GM19372 (cell line): ENCODE data around the gene WDSUB1.

Experiments used
- ATAC-seq: cut with Tn5 transposase; IDR thresholded peaks from one replicate; pipeline ENCODE4 v1.9.1; 2021; ENCODE audit warnings: mild to moderate bottlenecking, low read depth, moderate library complexity; ENCODE audit not compliant: unreplicated experiment

The WDSUB1 gene

DNA sequence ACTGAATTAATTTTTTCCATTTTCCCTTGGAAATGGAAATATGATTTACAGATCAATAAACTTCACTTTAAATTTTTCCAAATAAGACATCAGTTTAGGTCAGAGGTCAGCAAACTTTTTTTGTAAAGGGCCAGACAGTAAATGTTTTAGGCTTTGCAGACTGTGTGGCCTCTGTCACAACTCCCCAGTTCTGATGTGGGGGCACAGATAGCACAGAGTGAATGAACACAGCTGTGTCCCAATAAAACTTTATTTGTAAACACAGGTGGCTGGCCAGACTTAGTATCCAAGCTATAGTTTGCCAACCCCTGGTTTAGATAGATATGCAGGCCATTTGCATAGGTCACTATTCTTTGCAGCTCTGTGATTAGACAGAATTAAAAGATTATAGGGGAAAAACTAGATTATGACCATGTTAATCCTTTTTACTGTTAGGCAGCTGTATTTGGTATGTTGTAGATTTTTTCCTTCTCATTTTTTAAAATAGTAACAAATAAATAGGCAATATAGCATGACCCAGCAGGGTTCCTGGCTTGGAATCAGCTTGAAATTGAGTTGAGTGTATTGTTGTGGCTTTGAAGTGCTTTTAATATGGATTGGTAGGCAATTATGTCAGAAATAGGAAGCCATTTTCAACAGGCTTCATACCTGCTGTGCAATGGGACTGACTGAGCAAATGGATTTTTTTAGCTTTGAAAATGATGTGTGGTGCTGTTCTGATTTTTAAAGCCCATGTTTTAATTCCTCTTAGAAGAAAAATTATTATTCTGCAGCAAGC lies 59.7 kb downstream of the WDSUB1 start:
- ATAC-seq = no peak

DNA sequence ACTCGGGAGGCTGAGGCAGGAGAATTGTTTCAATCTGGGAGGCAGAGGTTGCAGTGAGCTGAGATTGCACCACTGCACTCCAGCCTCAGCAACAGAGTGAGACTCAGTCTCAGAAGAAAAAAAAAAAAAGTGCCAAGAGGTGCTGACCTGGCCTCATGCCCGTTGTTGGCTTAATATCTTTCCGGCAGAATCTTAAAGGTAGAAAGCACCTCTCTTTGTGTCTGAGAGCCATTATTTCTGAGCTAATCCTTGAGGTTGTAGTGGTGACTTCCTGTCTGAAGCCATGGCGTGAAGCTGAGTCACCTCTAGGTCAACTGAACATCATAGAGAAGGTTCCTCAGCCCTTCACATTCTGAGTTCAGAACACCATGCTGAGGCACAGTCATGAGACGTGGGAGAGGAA lies 60.4 kb downstream of the WDSUB1 start:
- no peak for ATAC-seq

DNA sequence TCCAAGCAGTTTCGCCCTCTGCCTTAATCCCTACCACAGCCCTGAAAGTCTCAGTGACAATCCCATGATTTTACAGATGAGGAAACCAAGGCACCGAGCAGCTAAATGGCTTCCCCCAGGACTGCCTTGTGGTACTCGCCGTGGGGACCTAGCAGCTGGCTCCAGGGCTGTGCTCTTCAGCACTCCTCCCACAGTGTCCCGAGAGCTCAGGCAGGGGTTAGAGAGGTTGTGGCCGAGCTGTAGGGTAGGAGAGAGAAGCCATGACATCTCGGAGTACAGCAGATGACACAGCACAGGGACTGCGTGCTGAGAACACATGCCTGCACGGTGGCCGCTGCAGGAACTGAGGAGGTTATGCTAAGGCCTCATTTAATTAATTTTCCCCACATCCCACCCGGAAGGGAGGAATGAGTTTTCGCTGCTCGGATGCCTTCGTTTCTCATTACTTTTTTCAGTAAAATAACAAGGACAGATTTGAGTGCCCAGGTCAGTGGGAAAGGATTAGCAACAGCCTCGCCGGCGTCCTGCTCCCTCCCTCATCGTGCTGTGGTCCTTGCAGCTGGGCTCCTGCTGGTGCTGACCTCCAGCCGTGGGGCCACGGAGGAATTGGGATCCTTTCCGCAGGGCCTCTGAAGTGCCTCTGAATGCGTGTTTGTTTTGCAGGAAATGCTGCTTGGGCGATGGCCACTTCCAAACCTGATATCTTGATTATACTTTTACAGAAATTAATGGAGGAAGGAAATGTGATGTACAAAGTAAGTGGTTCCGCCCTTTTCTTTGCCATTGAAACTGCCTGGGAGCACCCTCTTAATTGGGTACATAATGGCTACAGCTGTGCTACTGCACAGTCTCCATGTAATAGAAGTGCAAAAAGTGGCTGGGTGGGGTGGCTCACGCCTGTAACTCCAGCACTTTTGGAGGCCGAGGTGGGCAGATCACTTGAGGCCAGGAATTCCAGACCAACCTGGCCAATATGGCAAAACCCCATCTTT lies 61.2 kb downstream of the WDSUB1 start:
- ATAC-seq = no peak

DNA sequence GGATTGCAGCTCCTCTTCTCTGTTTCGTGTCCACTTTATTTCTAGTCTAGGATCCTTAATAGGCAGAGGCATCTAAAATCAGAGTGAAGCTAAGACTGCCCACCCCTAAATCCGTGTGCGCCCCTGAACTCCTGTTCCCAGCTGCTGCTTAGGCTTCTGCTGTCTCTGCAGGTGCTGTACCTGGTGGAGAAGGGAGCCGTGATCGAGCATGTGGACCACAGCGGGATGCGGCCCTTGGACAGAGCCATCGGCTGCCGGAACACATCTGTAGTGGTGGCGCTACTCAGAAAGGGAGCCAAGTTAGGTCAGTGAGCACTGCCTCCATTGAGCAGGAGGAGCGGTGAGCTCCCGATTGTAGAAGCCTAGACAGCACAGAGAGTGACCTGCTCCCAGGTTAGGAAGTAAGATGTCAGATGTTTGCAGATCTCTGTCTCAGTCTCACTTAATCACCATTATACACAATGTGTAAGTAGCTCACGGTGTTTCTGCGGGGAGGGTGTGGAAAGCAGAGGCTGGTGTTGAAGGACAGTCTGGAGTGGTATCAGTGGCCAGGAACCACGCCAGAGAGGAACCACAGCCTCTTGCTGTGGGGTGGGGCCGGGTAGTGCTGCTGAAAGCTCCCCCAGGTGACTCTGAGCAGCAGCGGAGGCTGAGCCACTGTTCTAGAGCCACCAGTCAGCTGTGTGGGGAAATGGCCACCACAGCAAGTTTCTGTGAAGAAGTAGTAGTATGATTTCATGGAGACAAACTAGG lies 62.3 kb downstream of the WDSUB1 start:
- no peak for ATAC-seq

DNA sequence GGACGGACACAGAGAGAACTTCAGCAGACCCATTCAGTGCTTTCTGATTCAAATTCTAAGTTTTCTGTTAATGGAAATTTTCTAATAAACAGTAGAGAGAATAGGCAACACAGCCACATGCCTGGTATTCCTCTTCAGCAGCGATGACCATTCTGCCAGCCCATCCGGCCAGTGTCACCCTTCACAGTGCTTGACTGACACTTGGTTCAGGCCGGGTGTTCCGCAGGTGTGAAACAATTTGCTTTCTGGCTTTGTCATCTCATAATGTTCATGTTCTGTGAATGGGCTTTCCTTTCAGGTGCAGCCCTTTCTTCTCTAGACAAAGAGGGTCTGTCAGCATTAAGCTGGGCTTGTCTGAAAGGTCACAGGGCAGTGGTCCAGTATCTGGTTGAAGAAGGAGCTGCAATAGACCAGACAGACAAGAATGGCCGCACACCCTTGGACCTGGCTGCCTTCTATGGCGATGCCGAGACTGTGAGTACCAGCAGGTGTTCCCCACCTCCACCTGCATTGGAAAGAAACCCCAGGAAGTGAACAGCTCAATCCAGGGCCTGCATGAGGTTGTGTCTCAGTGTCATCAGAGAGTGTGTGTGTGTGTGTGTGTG lies 67.0 kb downstream of the WDSUB1 start:
- no peak for ATAC-seq

DNA sequence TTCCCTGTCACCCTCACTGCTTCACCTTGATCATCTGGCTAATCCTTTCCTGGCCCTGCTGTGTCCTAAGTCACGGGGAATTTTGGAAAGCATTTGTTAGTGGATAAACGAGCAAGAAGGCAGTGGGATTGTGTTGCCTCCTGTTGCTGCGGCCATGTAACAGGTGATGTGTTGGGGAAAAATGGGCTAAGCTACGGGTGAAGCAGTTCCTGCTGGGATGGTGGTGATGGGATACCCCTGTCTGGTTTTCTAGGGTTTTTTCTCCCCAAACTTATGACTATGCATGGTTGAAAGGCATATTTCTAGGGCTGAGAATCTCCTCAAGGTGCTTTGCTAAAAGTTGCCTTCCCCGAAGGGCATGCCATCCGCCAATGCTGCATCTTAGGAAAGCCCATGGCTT lies 68.1 kb downstream of the WDSUB1 start:
- ATAC-seq = no peak

DNA sequence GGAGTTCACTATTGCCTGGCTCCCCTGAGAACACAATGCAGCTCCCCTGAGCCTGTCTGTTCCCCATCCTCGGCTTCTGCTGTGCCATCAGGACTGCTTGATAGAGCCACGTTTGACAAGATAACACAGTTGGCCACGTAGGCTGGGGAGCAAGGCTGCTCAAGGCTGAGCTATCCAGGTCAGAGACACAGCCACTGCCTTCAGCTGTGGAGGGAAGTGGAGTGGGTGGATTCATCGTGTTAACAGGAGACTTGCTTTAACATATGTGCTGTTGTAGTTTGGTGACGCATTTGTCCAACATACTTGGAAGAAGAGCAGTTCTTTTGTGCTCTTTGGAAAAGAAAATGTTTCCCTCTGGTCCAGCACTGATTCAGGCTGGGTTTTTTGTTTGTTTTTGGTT lies 68.8 kb downstream of the WDSUB1 start:
- no peak for ATAC-seq

DNA sequence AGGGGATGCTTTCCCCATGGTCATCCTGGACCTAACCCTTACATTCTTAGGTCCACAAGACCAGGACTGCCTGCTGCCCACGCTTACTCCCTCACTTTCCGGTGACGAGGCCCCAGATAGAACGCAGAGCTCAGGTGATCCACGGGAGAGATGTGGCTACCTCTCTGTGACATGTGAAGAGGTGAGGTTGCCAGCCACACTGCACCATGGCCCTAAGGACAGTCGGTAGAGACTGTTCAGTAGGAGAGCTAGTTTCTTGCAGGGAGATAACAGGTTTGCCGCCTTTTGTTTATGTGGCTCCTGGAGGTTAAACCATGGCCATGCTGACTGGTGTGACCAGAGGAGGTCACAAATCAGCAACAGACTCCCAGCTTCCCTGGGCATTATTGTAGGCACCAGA lies 71.4 kb downstream of the WDSUB1 start:
- no peak for ATAC-seq

DNA sequence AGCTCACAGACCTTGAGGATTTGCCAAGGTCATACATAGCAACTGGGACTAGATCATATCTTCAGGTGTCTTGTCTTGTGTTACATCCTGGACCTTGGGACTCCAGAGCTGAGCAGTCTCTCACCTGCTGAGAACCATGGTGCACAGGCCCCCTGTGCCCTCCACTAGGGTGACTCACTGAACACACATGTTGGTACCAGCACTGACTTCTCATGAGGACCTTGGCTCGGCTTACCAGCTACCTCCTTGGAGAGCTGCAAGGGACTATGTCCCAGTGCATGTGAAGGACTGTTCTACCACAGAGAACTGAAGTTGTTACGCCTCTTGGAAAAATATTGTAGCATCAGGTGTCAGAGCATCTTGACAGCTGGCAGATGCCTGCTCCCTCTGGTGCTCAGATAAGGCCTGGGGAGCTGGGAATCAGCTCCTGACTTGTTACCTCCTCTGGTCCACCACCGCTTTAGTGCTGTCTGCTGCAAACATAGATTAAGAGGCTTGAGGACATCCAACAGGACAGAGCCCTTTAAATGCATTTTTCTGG lies 72.1 kb downstream of the WDSUB1 start:
- no peak for ATAC-seq

DNA sequence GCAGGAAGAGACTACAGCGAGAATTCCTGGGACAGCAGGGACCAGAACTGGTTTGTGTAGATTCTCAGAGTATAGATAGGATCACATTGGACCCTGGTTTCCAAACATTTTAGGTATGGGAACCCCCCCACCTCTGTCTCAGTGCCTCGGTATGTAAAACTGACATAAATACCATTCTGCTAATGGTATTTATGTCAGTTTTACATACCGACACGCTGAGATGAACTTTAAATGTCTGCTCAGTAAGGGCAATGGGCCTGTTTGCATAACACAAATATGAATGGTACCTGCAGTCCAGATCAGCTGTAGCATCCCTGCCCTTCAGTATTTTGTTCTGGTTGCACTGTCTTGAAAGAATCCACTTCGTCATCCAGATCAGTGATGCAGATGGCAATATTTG lies 73.2 kb downstream of the WDSUB1 start:
- ATAC-seq = no peak

DNA sequence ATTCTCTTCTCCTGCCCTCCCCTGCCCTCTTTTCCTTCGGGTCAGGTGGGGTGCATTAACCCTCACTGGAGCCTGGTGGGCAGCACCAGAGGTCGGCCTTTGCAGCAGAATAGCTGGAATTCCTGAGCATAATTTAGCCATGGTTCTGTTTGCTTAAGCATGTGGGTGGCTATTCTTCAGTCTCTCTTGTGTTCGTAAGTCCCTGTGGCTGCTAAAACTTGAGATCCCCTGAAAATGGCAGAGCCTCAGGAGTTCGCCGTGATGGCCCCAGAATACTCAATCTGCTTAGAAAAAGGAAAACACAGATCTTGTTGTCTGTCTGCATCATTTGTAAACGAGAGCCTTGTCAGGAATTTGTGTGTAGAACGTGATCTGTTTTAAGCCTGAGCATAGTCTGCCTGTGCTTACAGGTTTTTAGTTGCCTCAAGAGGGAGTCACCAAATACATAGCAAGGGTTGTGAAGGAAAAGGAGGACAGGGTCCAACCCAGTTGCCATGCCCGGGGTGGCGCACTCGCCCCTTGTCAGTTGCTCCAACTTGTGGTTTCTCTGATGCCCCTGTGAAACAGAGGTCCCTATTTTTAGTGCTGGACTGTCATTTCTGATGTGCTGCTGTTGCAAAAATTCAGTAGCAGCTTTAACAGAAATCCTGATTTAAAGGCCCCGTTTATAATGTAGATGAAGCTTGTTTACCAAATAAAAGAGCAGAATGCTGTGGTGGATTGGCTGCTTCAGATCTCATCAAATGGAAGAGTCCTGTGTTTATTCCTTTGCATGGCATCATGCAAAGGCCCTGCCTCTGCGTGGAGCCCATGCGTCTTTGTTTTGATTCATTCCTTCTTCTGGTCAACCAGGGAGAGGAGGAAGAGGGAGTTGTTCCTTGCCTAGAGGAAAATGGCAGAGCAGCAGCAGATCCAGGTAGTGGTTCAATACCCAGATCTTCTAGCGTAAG lies 74.8 kb downstream of the WDSUB1 start:
- ATAC-seq = no peak

DNA sequence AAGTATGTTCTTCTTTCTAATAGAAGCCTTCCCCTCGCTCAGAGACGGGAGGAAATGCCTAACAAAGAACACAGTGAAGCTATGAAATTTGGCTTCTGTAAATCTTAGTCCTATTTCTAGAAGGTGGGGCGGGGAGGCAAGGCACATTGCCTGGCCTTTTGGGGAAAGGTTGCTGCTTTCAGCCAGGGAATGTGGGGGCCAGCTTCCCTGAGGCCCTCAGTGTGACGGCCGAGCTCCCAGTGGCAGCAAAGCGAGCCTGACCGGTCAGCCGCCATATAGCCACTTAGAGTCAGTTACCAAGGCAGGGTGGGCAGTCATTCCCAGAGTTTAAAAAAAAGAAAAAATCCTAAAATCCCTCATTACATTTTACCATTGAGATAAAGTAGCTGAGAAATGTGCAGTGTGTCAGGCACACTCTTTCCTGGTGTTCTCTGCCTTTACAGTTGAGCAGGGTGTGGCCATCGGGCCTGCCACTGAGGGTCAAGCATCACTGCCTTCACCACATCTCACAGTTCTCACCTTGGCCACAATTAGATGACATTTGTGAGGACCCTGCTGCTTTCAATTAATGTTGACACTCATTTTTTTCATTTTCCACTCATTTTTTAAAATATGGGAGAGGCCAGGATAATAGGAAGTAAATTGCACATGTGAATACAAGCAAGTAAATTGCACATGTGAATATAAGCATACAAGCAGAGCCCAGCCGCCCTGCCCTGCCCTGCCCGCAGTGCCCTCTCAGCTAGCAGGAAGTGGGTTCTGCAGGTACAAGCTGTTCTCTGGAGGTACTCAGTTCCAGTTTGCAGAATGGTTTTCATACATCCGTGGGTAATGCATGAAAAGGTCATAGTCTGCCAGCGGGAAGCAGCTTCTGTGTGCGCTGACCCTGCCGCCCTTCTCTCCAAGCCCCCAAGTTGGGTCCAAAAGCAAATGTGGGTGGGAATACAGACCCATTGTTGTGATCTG lies 76.9 kb downstream of the WDSUB1 start:
- no peak for ATAC-seq

DNA sequence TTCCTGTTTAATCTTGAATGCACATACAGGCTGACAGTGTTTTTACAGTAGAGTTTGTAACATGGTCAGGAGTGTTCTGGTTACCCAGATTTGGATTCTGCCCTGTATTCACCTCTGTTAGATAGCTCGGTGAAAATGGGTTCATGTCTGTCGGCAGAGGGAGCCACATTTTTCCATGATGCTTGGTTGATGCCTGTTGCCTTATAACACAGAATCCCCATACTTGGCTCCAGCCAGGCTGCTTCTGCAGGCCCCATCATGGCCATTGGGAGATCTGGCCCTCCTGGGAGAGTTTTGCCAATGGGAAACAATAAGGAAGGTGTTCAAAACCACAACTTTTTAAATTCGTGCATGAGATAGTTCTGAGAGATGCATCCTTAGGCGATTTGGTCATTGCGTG lies 78.1 kb downstream of the WDSUB1 start:
- ATAC-seq = no peak

DNA sequence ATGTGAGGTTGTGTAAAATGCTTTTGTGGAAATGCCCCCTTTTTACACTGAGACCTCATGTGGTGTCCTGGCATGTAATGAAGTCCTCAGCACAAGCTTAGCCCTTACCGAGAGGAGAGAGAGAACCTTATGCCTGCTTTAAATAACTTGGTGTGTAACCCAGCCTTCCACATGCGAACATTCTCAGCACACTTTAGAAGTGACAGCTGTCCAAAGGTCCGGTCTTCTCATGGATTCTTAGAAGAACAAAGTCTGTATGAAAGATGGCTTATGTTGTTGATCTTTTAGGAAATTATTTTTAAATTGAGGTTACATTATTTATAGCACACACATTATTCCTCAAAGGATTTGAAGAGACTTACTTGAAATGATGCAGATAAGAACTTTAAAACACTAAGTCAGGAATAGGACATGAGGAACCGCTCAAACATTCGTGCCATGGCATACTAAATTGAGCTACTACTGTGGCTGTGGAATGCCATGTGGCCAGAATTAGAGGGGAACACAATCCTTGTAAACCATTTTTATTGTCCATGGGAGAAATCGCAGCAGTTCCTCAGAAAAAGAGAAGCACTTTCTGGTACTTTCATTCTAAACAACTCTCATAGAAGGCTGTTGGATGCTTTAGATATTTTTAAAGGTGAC lies 79.6 kb downstream of the WDSUB1 start:
- no peak for ATAC-seq

DNA sequence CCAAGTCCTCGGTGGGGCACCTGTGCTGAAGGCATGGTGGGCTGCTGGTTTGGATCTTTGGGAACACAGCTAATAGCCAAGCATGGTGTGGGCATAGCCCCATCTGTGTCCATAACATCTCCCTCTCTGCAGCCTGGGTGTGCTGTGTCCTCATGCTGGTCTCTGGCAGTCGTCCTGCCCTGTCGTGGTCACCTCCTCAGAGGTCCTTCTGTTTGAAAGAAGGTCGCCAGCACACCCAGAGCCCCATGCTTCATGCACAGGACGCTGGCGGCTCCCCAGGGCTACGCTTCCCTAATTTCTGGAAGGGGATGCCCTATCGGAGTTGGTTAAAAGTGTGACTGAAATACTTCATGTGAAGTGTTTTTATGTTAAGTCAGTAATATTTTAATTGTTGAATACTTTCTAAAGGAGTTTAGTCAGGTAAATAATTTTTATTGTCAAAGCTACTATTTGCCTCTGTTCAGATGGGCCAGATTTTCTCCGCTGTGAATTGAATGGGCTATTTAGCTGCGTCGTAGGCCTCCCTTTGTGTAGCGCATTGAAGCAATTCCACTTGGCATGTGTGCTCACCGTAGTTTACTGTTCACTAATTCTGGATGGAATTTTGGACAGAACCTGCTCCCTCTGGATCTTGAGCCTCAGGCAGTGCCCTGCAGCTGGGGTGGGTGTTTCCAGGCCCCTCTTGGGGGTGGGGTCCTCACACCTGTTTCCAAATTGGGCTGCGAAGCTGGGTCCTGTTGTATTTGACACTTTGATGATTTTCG lies 81.9 kb downstream of the WDSUB1 start:
- no peak for ATAC-seq

DNA sequence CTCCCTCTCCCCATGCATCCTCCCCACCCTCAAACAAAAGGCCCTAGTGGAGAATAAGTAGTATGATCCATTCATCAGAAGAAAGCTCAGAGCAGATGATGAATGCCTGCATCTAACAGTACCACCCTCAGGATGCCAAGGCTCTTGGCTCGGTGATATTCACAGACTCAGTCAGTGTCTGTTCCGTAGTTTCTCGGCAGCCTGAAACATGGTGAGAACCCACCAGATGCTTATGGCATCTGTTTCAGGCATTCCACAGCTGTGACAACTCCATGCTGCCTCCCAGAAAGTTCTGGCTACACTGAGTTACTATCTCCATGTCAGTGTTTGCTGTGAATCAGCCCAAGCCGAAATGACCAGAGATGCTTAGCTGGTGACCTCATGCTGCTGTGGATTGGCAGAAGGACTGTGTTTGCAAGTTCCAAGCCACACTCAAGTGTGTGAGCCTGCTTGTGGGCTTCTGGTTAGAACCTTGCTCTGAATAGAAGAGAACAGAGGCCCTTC lies 83.9 kb downstream of the WDSUB1 start:
- no peak for ATAC-seq
